Stromal cell of bone marrow (primary cell): ENCODE data around the gene VPS41.

Source experiments
- DNase-seq: peaks from one replicate; pipeline ENCODE4 v3.0.0-alpha.2; 2012; ENCODE audit warnings: low read depth

VPS41 gene

GRCh38 chr7:38905056-38905759 lies 3.8 kb downstream of the VPS41 start:
- no peak for DNase-seq

GRCh38 chr7:38903057-38903456 lies 5.9 kb downstream of the VPS41 start:
- DNase-seq = no peak

GRCh38 chr7:38902449-38902848 lies 6.5 kb downstream of the VPS41 start:
- no peak for DNase-seq

GRCh38 chr7:38893061-38893460 lies 15.9 kb downstream of the VPS41 start:
- DNase-seq = no peak

GRCh38 chr7:38890597-38890996 lies 18.4 kb downstream of the VPS41 start:
- no peak for DNase-seq

- no peak for DNase-seq
Measured at GRCh38 chr7:38889872-38890432, 19.0 kb downstream of the VPS41 start.

- no peak for DNase-seq
Measured at GRCh38 chr7:38889079-38889478, 19.9 kb downstream of the VPS41 start.

- no peak for DNase-seq
Measured at GRCh38 chr7:38886265-38886664, 22.7 kb downstream of the VPS41 start.

GRCh38 chr7:38883706-38884105 lies 25.3 kb downstream of the VPS41 start:
- DNase-seq = no peak

GRCh38 chr7:38881947-38882684 lies 26.9 kb downstream of the VPS41 start:
- no peak for DNase-seq

GRCh38 chr7:38881015-38881414 lies 28.0 kb downstream of the VPS41 start:
- DNase-seq = no peak

- DNase-seq = peak; percentile 13
Measured at GRCh38 chr7:38880454-38880853, 28.5 kb downstream of the VPS41 start.

GRCh38 chr7:38880035-38880434 lies 29.0 kb downstream of the VPS41 start:
- no peak for DNase-seq

- DNase-seq = no peak
Measured at GRCh38 chr7:38878694-38879457, 30.1 kb downstream of the VPS41 start.

- no peak for DNase-seq
Measured at GRCh38 chr7:38873433-38873832, 35.6 kb downstream of the VPS41 start.

GRCh38 chr7:38872202-38872601 lies 36.8 kb downstream of the VPS41 start:
- no peak for DNase-seq

- no peak for DNase-seq
Measured at GRCh38 chr7:38870147-38870546, 38.8 kb downstream of the VPS41 start.

GRCh38 chr7:38863601-38864291 lies 45.2 kb downstream of the VPS41 start:
- no peak for DNase-seq

GRCh38 chr7:38862666-38863065 lies 46.3 kb downstream of the VPS41 start:
- DNase-seq = no peak

GRCh38 chr7:38858259-38858884 lies 50.6 kb downstream of the VPS41 start:
- DNase-seq = peak; percentile 62

- no peak for DNase-seq
Measured at GRCh38 chr7:38855867-38856266, 53.1 kb downstream of the VPS41 start.

GRCh38 chr7:38855386-38855785 lies 53.6 kb downstream of the VPS41 start:
- DNase-seq = no peak
